Ovary (tissue), 3 donors: ENCODE measurements around the gene RPTOR.

Source experiments
- EP300 ChIP-seq: sonication (generic); formaldehyde crosslinking; IDR thresholded peaks from one replicate; pipeline ENCODE4 v1.6.1; 2017; ENCODE audit warnings: antibody characterized with exemption
- POLR2A ChIP-seq: fragments of 450-650 bp; IDR thresholded peaks from one replicate; pipeline ENCODE4 v1.6.1; 2017; ENCODE audit warnings: antibody characterized with exemption, mild to moderate bottlenecking, moderate library complexity
- TF ChIP-seq, protein P1 (sequence below), 3 donors: fragments of 450-650 bp in 2 of 3; fragments of 200-600 bp in 1 of 3; IDR thresholded peaks; one replicate each; pipeline versions ENCODE4 v1.5.1 to v1.8.0; 2016 to 2022; ENCODE audit warnings: antibody characterized with exemption in 3 of 3, mild to moderate bottlenecking in 1 of 3
- donor health status: DM: no; HTN: no; CAD: no.

DNA sequence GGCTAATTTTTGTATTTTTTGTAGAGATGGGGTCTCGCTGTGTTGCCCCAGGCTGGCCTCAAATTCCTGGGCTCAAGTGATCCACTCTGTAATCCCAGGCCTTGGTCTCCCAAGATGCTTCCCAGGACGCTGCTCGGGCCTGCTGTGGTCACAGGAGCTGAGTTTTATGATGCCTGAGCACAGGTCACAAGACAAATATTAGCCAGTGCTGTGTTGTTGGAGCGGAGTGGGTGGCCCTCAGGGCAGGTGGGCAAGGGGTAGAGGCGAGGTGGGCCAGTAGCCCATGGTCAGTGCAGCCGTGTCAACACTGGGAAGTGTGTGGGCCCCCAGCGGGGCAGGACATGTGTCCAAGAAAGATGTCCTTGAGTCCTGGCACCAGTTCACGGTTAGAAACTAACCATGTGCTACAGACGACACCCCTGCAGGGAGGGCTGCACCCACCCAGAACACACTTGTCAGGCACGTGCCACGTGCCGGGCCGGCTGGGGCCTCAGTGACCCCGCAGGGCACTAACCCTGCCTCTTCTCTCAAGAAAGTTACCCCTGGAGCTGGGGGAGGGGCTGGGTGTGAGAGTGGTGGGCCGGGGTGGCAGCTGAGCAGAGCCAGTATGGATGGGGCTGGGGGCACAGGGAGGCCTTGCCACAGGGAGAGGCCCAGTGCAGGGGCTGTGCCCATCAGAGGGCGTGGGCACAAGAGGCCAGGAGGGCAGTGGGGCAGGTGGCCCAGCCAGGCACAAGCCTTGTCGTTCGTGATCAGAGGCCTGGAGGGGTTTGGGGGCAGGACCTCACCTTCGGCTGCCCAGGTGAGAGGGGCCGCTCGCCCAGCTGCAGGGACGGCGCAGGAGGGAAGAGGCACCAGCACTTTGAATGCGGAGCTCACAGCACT, 343.9 kb downstream of the RPTOR start:
- TF ChIP-seq, protein P1, sequence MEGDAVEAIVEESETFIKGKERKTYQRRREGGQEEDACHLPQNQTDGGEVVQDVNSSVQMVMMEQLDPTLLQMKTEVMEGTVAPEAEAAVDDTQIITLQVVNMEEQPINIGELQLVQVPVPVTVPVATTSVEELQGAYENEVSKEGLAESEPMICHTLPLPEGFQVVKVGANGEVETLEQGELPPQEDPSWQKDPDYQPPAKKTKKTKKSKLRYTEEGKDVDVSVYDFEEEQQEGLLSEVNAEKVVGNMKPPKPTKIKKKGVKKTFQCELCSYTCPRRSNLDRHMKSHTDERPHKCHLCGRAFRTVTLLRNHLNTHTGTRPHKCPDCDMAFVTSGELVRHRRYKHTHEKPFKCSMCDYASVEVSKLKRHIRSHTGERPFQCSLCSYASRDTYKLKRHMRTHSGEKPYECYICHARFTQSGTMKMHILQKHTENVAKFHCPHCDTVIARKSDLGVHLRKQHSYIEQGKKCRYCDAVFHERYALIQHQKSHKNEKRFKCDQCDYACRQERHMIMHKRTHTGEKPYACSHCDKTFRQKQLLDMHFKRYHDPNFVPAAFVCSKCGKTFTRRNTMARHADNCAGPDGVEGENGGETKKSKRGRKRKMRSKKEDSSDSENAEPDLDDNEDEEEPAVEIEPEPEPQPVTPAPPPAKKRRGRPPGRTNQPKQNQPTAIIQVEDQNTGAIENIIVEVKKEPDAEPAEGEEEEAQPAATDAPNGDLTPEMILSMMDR (IDR thresholded peaks at IDR 0.05), result no peak
- TF ChIP-seq POLR2A (no peak), EP300 (no peak)
